Stimulated activated CD8-positive, alpha-beta memory T cell treated with anti-CD3 and anti-CD28 coated beads, Interleukin-15, amount 100 ng/mL, for 48 hours (primary cell): ENCODE measurements around the gene KCNN4.
"Not testable (repeated sequence)": the region's sequence is repeated elsewhere in the genome, so short reads cannot be mapped to it uniquely, and the experiment has no call there.

Source experiments
- DNase-seq, 2 donors: peaks; one replicate each; pipeline ENCODE4 v3.0.0-alpha.2; 2020; ENCODE audit warnings: low read depth in 2 of 2

KCNN4 gene

GRCh38 chr19:43780706-43781525, at the start of gene KCNN4:
Gene KCNN4, minus strand, starts transcription at chr19:43780973. Its CDS starts 112 bp downstream, at chr19:43780861.
- DNase-seq: peak; percentile 62 to 75

GRCh38 chr19:43826787-43827754, 46.3 kb upstream of the KCNN4 start, which contains the start of gene ZNF283:
Gene ZNF283, plus strand, starts transcription at chr19:43827321. Its CDS starts 6,184 bp downstream, at chr19:43833505.
- peak; percentile 71 to 76 for DNase-seq

- DNase-seq: not testable (repeated sequence)
Measured at GRCh38 chr19:43824572-43824971, 43.8 kb upstream of the KCNN4 start.

GRCh38 chr19:43823856-43824255, 43.1 kb upstream of the KCNN4 start:
- DNase-seq: not testable (repeated sequence)

- no peak for DNase-seq
Measured at GRCh38 chr19:43820884-43821215, 40.1 kb upstream of the KCNN4 start.

GRCh38 chr19:43820098-43820883, 39.5 kb upstream of the KCNN4 start:
- DNase-seq: peak in 1 of 2 donors; percentile 4

GRCh38 chr19:43818500-43818899, 37.7 kb upstream of the KCNN4 start:
- DNase-seq: no peak

- DNase-seq: not testable (repeated sequence)
Measured at GRCh38 chr19:43817454-43817853, 36.7 kb upstream of the KCNN4 start.

GRCh38 chr19:43814663-43815352, 34.0 kb upstream of the KCNN4 start:
- no peak for DNase-seq

GRCh38 chr19:43812688-43813087, 31.9 kb upstream of the KCNN4 start:
- no peak for DNase-seq

GRCh38 chr19:43812259-43812658, 31.5 kb upstream of the KCNN4 start:
- no peak for DNase-seq

GRCh38 chr19:43811837-43812236, 31.1 kb upstream of the KCNN4 start:
- DNase-seq: no peak

GRCh38 chr19:43809762-43810696, 29.3 kb upstream of the KCNN4 start:
- no peak for DNase-seq

GRCh38 chr19:43807651-43808050, 26.9 kb upstream of the KCNN4 start:
- no peak for DNase-seq

- DNase-seq: no peak
Measured at GRCh38 chr19:43806848-43807247, 26.1 kb upstream of the KCNN4 start.

GRCh38 chr19:43806401-43806800, 25.6 kb upstream of the KCNN4 start:
- DNase-seq: not testable (repeated sequence)

- no peak for DNase-seq
Measured at GRCh38 chr19:43804432-43804831, 23.7 kb upstream of the KCNN4 start.

- DNase-seq: no peak
Measured at GRCh38 chr19:43802216-43802951, 21.6 kb upstream of the KCNN4 start, which contains the start of gene LYPD5. Gene LYPD5, minus strand, starts transcription at chr19:43802447. Its CDS starts 67 bp downstream, at chr19:43802380.

GRCh38 chr19:43799502-43800142, 18.8 kb upstream of the KCNN4 start:
- no peak for DNase-seq
